Glomerular visceral epithelial cell (primary cell): ENCODE results near the gene RIBC2.

Source experiments
- DNase-seq: peaks from one replicate; pipeline ENCODE4 v3.0.0-alpha.2; 2016; ENCODE audit errors: extremely low spot score

RIBC2 gene

GRCh38 chr22:45473626-45474237 is 60.2 kb downstream of the RIBC2 start:
- no peak for DNase-seq

GRCh38 chr22:45475063-45475747 is 61.7 kb downstream of the RIBC2 start:
- DNase-seq: no peak

GRCh38 chr22:45475851-45476514 is 62.5 kb downstream of the RIBC2 start:
- no peak for DNase-seq

GRCh38 chr22:45476814-45477213 is 63.3 kb downstream of the RIBC2 start:
- DNase-seq: no peak

GRCh38 chr22:45477366-45478107 is 64.0 kb downstream of the RIBC2 start:
- no peak for DNase-seq

GRCh38 chr22:45478108-45478771 is 64.7 kb downstream of the RIBC2 start:
- no peak for DNase-seq

GRCh38 chr22:45480717-45481116 is 67.2 kb downstream of the RIBC2 start:
- DNase-seq: no peak

GRCh38 chr22:45481661-45482060 is 68.2 kb downstream of the RIBC2 start:
- DNase-seq: no peak
